RWPE2 (cell line): ENCODE results near the gene TTC27.
A peak's percentile ranks its signal among the peaks of the same experiment; 100 is the strongest.

Experiments
- ATAC-seq: fragments of 200-7000 bp; cut with Tn5 transposase; 3 replicates; pipeline ENCODE4 v1.9.1; 2021; ENCODE audit warnings: low read depth
- DNase-seq: peaks from one replicate; pipeline ENCODE4 v3.0.0-alpha.2; 2020; ENCODE audit warnings: low spot score
- H3K27ac ChIP-seq: fragments of 450-650 bp; 2 replicates; pipeline ENCODE4 v1.5.1; 2017; ENCODE audit warnings: mild to moderate bottlenecking; ENCODE audit not compliant: poor library complexity, severe bottlenecking
- H3K27me3 ChIP-seq: fragments of 250-450 bp; sonication (Bioruptor Pico); 2 replicates; pipeline ENCODE4 v1.5.1; 2021; ENCODE audit warnings: mild to moderate bottlenecking, moderate library complexity; ENCODE audit not compliant: insufficient read depth, poor library complexity, severe bottlenecking
- H3K36me3 ChIP-seq: fragments of 250-450 bp; sonication (Bioruptor Pico); 2 replicates; pipeline ENCODE4 v1.5.1; 2020; ENCODE audit warnings: low read depth, mild to moderate bottlenecking, moderate library complexity
- H3K4me1 ChIP-seq: fragments of 250-450 bp; sonication (Bioruptor Pico); 2 replicates; pipeline ENCODE4 v1.5.1; 2021; ENCODE audit warnings: mild to moderate bottlenecking, moderate library complexity; ENCODE audit not compliant: insufficient read depth, poor library complexity, severe bottlenecking
- H3K4me3 ChIP-seq: fragments of 250-450 bp; sonication (Bioruptor Pico); 2 replicates; pipeline ENCODE4 v1.5.1; 2021; ENCODE audit warnings: mild to moderate bottlenecking, moderate library complexity; ENCODE audit not compliant: severe bottlenecking
- H3K9me3 ChIP-seq: fragments of 250-450 bp; sonication (Bioruptor Pico); 2 replicates; pipeline ENCODE4 v1.5.1; 2021; ENCODE audit warnings: mild to moderate bottlenecking, moderate library complexity; ENCODE audit not compliant: severe bottlenecking
- TF ChIP-seq, protein P1 (sequence below): fragments of 450-650 bp; IDR thresholded peaks from one replicate; pipeline ENCODE4 v1.5.1; 2017; ENCODE audit warnings: mild to moderate bottlenecking, moderate library complexity; ENCODE audit not compliant: poor library complexity, severe bottlenecking

The TTC27 gene

DNA sequence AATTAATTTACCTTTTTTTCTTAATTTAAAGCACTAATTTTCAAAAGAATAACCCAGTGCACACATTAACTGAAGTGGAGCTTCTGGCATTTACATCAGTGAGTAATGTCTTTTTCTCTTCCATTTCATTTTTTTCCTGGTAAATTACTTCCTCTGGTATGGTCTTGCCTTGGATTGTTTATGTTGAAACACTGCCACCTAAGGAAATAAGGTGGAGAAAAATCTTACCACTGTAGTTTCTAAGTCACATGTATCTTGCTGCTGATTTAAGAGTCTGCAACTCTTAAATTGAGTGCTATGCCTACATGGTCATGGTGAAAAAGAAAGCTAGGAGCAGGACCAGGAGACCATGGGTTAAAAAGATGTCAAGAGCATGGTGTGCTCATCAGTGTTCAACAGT, 51.0 kb downstream of the TTC27 start:
- TF ChIP-seq, protein P1, sequence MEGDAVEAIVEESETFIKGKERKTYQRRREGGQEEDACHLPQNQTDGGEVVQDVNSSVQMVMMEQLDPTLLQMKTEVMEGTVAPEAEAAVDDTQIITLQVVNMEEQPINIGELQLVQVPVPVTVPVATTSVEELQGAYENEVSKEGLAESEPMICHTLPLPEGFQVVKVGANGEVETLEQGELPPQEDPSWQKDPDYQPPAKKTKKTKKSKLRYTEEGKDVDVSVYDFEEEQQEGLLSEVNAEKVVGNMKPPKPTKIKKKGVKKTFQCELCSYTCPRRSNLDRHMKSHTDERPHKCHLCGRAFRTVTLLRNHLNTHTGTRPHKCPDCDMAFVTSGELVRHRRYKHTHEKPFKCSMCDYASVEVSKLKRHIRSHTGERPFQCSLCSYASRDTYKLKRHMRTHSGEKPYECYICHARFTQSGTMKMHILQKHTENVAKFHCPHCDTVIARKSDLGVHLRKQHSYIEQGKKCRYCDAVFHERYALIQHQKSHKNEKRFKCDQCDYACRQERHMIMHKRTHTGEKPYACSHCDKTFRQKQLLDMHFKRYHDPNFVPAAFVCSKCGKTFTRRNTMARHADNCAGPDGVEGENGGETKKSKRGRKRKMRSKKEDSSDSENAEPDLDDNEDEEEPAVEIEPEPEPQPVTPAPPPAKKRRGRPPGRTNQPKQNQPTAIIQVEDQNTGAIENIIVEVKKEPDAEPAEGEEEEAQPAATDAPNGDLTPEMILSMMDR, result peak; percentile 20
- ATAC-seq (no peak), DNase-seq (no peak)
- Histone ChIP-seq H3K4me1 (no peaks in the 10 kb centered on the region), H3K4me3 (no peak overlapping the region), H3K27ac (no peak overlapping the region), H3K9me3 (no peaks in the 10 kb centered on the region), H3K27me3 (no peaks in the 10 kb centered on the region), H3K36me3 (peaks cover 16% of the 10 kb centered on the region; the same call in 1 of the 2 replicates)

DNA sequence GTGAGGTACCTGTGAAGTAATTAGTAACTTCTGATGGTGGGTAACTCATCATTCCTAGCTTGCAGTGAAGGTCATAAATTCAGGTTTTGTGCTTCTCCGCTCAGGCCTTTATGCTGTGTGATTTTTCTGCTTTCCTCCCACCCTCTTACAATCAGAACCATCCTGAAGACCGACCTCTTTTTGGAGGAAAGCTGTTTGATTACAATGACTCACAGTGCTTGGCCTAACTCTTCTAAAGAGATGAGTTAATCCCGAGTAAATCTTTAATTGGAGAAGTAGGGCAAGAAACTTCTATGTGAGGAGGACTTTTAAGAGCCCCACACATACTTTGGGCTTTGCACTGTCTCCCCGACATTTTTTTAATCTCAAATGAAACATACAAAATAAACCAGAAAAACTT, 53.1 kb downstream of the TTC27 start:
- no peak for ATAC-seq

DNA sequence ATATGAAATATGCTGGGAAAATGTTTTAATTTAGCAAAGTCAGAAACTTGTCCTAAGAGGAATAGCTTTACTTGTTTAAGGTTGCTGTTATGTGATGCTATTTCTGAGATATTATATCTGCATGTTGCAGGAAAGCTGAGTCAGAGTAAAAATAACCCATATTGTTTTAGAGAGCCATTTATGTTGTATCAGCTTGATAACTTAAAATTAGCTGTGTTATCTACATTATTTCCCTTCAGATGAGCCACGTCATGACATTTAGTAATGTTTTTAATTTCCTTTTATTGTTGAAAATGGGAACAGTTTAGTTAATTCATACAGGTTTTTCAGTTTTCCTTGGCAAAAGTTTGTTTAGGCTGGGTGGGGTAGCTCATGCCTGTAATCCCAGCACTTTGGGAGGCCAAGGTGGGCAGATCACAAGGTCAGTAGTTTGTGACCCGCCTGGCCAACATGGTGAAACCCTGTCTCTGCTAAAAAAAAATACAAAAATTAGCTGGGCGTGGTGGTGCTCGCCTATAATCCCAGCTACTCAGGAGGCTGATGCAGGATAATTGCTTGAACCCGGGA, 55.8 kb downstream of the TTC27 start:
- Histone ChIP-seq H3K27me3 (no peaks in the 10 kb centered on the region), H3K4me1 (peaks cover 4% of the 10 kb centered on the region), H3K9me3 (no peaks in the 10 kb centered on the region), H3K27ac (no peak overlapping the region), H3K4me3 (no peak overlapping the region), H3K36me3 (0 out of 2 replicates have a peak, but pooled peaks cover 4% of the 10 kb centered on the region)
- DNase-seq (no peak), ATAC-seq (no peak)
- TF ChIP-seq, protein P1, result no peak

More for the DNA sequence above, 53.1 kb downstream of the TTC27 start:
- no peaks in the 10 kb centered on the region for H3K27me3 ChIP-seq
- no peak overlapping the region for H3K27ac ChIP-seq
- H3K4me1 ChIP-seq, result no peaks in the 10 kb centered on the region
- no peak for DNase-seq
- TF ChIP-seq, protein P1, result no peak
- no peak overlapping the region for H3K4me3 ChIP-seq
- H3K36me3 ChIP-seq, result peaks cover 8% of the 10 kb centered on the region; the same call in 1 of the 2 replicates
- no peaks in the 10 kb centered on the region for H3K9me3 ChIP-seq

DNA sequence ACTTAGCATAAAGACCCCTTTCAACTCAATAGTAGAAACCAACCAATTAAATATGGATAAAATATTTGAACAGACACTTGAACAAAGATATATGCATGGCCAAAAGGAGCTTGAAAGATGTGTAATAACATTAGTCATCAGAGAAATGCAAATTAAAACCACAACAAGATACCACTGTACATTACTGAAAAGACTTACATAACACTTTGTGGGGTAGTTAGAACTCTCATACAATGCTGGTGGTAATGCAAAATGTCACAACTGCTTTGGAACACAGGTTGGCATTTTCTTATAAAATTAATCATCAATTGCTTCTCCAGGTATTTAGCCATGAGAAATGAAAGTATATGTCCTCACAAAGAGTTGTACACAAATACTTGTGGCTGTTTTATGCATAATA, 60.7 kb downstream of the TTC27 start:
- DNase-seq, result no peak
- Histone ChIP-seq H3K36me3 (no peaks in the 10 kb centered on the region; the same call in 1 of the 2 replicates), H3K4me3 (no peak overlapping the region), H3K9me3 (no peaks in the 10 kb centered on the region), H3K4me1 (peaks cover 9% of the 10 kb centered on the region), H3K27me3 (no peaks in the 10 kb centered on the region), H3K27ac (no peak overlapping the region)
- TF ChIP-seq, protein P1, result no peak
- ATAC-seq, result peak; percentile 93

DNA sequence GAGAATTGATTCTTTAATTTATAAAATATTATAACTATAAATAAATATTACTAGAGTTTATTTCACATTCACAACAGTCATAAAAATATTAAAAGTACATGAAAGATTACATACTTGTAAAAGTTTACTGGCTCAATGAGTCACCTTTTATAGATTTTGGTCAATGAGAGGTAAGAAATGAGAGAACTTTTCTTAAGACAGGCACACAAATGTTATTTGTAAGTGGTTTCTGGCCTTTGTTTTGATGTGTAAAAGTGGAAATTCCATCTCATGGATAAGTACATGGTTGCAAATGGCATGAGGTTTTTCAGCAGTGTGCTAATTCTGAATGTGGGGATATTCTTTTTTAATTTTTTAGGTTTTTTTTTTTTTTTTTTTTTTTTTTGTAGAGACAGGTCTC, 63.8 kb downstream of the TTC27 start:
- Histone ChIP-seq H3K4me3 (no peak overlapping the region), H3K27me3 (no peaks in the 10 kb centered on the region), H3K9me3 (no peaks in the 10 kb centered on the region), H3K4me1 (peaks cover 9% of the 10 kb centered on the region), H3K36me3 (no peaks in the 10 kb centered on the region; the same call in 1 of the 2 replicates), H3K27ac (no peak overlapping the region)
- TF ChIP-seq, protein P1, result no peak
- ATAC-seq, result no peak
- no peak for DNase-seq
